ENCODE data around the gene TPGS2.

- no peak for TF ChIP-seq CTCF (conservative IDR thresholded peaks at IDR 0.05; ENCODE audit: low read length)
- no peak for TF ChIP-seq EZH2phosphoT487 (IDR thresholded peaks at IDR 0.05; ENCODE audit: borderline replicate concordance, low read depth, low read length)
Observed at GRCh38 chr18:36856815-36857214, 28.0 kb upstream of the TPGS2 start.

Measured in OCI-LY7 (cell line).